M059J (cell line): ENCODE data around the gene NLRP12. TPM values are rescaled to one million over a fixed set of nuclear protein-coding genes. Genes with fewer than 3 reads are reported as not detected.
"Not testable (repeated sequence)": the region's sequence is repeated elsewhere in the genome, so short reads cannot be mapped to it uniquely, and the experiment has no call there.

Experiments used
- DNase-seq: peaks from one replicate; pipeline ENCODE4 v3.0.0-alpha.2; 2012; ENCODE audit warnings: low read depth
- total RNA-seq: library from RNA; depleted of rRNA; stranded (reverse); fragments of >200 nt; shearing (Covaris generic); gene quantifications from 2 replicates; pipeline ENCODE4 v1.2.3, GENCODE V29; 2014; rRNA removed

NLRP12 gene
- not detected in 2 replicates for total RNA-seq

GRCh38 chr19:53824134-53824611, at the start of gene NLRP12:
Gene NLRP12, minus strand, starts transcription at chr19:53824314. Its CDS starts 140 bp downstream, at chr19:53824174.
- no peak for DNase-seq

- DNase-seq = no peak
Observed at GRCh38 chr19:53872762-53873161, 48.6 kb upstream of the NLRP12 start.

GRCh38 chr19:53871454-53871853, 47.3 kb upstream of the NLRP12 start:
- no peak for DNase-seq

DNA sequence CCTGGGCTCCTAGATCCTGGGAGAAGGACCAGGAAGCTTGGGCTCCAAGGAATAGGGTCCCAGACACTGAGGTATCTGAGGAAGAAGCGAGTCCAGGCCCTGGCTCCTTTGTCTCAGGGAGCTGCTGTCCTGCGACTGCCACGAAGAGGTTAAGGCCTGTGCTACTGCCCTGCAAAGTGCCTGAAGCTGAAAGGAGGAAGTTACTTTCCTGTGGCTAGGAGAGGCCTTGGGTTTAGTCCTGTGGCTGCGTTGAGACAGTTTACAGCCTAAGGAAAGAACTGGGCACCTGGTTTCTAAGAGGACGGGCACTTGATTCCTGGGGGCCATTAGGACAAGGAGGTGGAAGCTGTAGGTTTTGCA, 46.4 kb upstream of the NLRP12 start:
- DNase-seq = peak; percentile 52

GRCh38 chr19:53869805-53870484, 45.8 kb upstream of the NLRP12 start:
- DNase-seq = not testable (repeated sequence)

GRCh38 chr19:53868892-53869804, 45.0 kb upstream of the NLRP12 start:
- peak; percentile 89 for DNase-seq

GRCh38 chr19:53868091-53868891, 44.2 kb upstream of the NLRP12 start:
- peak; percentile 78 for DNase-seq

- DNase-seq = peak; percentile 99
Observed at GRCh38 chr19:53867225-53868090, 43.3 kb upstream of the NLRP12 start, which contains the start of gene MYADM. Gene MYADM, plus strand, starts transcription at chr19:53867883. Its CDS starts 5,647 bp downstream, at chr19:53873530.

DNA sequence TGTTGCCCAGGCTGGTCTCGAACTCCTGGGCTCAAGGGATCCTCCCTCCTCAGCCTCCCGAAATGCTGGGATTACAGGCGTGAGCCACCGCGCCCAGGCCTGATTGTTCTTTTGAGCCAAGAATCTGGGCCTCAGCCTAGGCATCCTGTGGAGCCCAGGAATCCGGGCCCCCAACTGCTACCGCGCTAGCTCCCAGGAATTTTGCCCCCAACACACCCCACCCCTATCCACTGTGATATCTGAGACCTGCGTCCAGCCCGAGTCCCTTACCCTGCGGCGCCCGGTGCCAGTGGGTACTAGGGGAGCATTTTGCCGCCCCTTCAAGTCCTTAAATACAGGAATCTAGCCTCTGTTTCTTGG, 42.7 kb upstream of the NLRP12 start:
- DNase-seq = no peak

DNA sequence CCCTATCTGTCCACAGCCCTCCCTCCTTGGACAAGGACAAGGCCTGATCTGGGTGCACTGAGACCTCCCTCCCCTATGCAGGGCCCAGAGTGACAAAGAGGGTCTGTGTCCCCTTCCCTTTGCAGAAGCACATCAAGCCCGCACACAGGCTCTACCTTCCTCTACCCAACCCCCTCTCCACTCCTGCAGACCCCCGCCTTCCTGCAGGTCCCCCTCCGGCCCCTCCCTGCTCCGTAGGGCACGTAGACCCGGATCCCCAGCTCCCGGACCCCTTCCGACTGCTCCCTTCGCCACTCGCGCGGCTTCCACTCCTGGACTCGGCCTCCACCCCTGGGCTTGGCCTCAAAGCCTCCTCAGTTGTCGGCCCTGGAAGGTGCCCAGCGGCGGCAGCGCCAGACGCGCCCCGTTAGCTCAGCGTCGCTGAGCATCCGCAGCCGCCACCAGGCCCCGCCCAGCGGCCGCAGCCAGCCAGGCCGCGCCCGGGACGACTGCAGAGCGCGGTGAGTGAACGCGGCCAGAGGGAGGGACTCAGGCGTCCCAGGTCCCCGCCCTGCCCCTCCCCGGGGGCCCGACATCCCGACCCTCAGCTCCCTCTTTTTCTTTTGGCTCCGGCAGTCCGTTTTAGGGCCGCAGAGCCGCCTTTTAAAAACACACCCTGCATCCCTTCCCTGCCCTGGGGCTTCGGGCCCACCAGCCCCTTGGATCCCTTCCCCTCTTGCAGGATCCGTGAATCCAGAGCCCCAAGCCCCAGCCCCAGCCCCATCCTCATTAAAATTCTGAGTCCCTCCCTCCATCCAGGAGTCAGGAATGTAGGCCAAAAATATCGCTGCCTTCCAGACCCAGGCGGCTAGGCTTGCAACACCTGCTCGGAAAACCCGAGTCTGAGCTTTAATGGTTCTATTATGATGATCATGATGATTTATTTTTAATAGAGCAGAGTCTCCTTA, 42.1 kb upstream of the NLRP12 start:
- DNase-seq = peak; percentile 84

DNA sequence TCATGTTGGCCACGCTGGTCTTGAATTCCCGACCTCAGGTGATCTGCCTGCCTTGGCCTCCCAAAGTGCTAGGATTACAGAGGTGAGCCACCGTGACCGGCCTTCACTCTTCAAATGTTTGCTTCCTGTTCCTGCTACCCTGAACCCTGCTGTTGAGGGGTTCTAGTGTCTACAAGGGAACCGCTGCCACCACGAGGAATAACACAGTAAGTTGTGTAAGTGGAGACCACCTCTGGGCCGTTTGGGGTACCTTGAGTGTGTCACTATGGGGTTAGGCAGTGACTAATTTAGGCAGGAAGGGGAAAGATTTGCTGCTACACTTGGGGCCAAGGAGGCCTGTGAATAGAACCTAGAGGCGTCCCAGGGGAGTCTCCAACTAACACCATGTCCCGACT, 41.4 kb upstream of the NLRP12 start:
- no peak for DNase-seq

DNA sequence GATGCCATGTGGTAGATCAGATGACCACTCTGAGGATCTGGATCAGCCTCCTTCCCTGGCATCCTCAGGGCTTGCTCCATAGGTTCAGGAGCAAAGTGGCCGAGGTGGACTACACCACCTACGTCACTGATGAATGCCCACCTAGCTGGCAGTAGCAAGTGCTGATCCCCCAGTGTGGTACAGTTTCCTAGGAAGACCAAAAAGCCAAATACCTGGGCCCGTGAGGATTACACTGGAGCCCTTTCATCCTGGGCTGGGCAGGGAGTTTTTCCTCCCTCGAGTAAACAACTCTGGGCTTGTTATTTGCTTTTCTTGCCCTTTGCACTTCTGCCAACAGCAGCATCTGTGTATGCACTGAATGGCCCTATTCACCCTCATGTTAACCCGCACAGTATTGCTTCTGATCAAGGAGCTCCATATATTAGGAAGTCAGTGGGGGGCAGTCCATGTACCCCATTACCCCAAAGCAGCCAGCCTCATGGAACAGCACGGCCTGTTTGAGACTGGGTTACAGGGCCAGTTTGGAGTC, 40.3 kb upstream of the NLRP12 start:
- no peak for DNase-seq

DNA sequence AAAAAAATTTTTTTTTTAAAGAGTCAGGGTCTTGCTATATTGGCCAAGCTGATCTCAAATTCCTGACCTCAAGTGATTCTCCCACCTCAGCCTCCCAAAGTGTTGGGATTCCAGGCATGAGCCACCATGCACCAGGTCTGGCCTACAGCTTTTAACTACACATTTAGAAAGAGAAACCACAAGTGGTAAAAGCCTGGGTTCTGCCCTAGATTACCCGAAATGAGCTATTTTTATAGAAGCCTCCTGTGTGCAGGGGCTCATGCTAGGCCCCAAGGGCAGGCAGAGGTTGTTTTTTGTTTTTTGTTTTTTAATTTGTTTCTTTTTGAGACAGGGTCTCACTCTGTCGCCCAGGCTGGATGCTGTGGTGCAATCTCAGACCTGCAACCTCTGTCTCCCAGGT, 29.6 kb upstream of the NLRP12 start:
- no peak for DNase-seq

GRCh38 chr19:53849237-53849676, 25.1 kb upstream of the NLRP12 start:
- peak; percentile 68 for DNase-seq

GRCh38 chr19:53847555-53847954, 23.4 kb upstream of the NLRP12 start:
- no peak for DNase-seq

- DNase-seq = no peak
Observed at GRCh38 chr19:53844849-53845246, 20.7 kb upstream of the NLRP12 start.

GRCh38 chr19:53840914-53841313, 16.8 kb upstream of the NLRP12 start:
- peak; percentile 87 for DNase-seq

- DNase-seq = not testable (repeated sequence)
Observed at GRCh38 chr19:53840241-53840640, 16.1 kb upstream of the NLRP12 start.

- DNase-seq = not testable (repeated sequence)
Observed at GRCh38 chr19:53838446-53838845, 14.3 kb upstream of the NLRP12 start.
